ENCODE results near the gene ZNF462. TPM values are rescaled to one million over a fixed set of nuclear protein-coding genes. Genes with fewer than 3 reads are reported as not detected.

ZNF462 gene
- total RNA-seq, 1 experiment from 2014 or later = 164 TPM

DNA sequence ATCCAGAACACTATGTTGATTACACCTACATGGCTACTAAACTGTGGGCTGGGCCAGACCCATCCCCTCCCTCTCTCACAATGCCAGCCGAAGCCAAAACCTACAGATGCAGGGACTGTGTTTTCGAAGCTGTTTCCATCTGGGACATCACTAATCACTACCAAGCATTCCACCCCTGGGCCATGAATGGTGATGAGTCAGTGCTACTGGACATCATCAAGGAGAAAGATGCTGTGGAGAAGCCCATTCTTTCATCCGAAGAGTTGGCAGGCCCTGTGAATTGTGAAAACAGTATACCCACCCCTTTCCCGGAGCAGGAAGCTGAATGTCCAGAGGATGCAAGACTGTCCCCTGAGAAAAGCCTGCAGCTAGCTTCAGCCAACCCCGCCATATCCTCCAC lies 65.0 kb downstream of the ZNF462 start:
- TF ChIP-seq, protein P1, sequence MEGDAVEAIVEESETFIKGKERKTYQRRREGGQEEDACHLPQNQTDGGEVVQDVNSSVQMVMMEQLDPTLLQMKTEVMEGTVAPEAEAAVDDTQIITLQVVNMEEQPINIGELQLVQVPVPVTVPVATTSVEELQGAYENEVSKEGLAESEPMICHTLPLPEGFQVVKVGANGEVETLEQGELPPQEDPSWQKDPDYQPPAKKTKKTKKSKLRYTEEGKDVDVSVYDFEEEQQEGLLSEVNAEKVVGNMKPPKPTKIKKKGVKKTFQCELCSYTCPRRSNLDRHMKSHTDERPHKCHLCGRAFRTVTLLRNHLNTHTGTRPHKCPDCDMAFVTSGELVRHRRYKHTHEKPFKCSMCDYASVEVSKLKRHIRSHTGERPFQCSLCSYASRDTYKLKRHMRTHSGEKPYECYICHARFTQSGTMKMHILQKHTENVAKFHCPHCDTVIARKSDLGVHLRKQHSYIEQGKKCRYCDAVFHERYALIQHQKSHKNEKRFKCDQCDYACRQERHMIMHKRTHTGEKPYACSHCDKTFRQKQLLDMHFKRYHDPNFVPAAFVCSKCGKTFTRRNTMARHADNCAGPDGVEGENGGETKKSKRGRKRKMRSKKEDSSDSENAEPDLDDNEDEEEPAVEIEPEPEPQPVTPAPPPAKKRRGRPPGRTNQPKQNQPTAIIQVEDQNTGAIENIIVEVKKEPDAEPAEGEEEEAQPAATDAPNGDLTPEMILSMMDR (conservative IDR thresholded peaks at IDR 0.05) = no peak
- peaks cover 92 to 100% (median 97%) of the 10 kb centered on the region in 3 experiments for H3K36me3 Mint-ChIP-seq (ENCODE audit: insufficient read depth in 1 of 3, low read depth in 3 of 3)
- Histone ChIP-seq H2BK12ac (ENCODE audit: insufficient read length, low read depth, low read length) (no peak overlapping the region), H3K27ac (ENCODE audit: insufficient read length, low read depth, low read length) (no peak overlapping the region), H4K20me1 (ENCODE audit: control insufficient read depth, insufficient read depth, insufficient read length) (no peaks in the 10 kb centered on the region), H3K23ac (ENCODE audit: insufficient read length, low read depth, low read length) (no peak overlapping the region), H4K8ac (replicated peaks; ENCODE audit: insufficient read length, low read depth, low read length) (no peak overlapping the region), H2BK15ac (ENCODE audit: low read depth, low read length) (no peak overlapping the region), H3K79me2 (ENCODE audit: insufficient read depth, low read length) (peaks cover 3% of the 10 kb centered on the region; the same call in 1 of the 2 replicates), H2AFZ (ENCODE audit: low read length) (no peak overlapping the region), H3K4me2 (ENCODE audit: insufficient read depth, insufficient read length, low read length) (no peak overlapping the region), H3K4ac (ENCODE audit: low read depth, low read length) (no peak overlapping the region), H3K9me3 (ENCODE audit: control insufficient read depth, low read depth, low read length) (no peaks in the 10 kb centered on the region), H2BK120ac (ENCODE audit: low read depth, low read length, poor library complexity, severe bottlenecking) (no peak overlapping the region), H2BK20ac (ENCODE audit: low read depth, low read length, poor library complexity, severe bottlenecking) (no peak overlapping the region), H3K79me1 (ENCODE audit: insufficient read depth, low read depth, low read length, poor library complexity, severe bottlenecking) (peaks cover 3% of the 10 kb centered on the region), H3K4me1 (ENCODE audit: insufficient read depth, low read length) (no peaks in the 10 kb centered on the region), H3T11ph (ENCODE audit: low read length) (no peak overlapping the region), H2BK5ac (ENCODE audit: insufficient read length, low read length) (no peak overlapping the region), H3K9ac (ENCODE audit: extremely low read depth, insufficient read length, low read length) (no peak overlapping the region), H2AK5ac (ENCODE audit: insufficient read length, low read length) (no peak overlapping the region), H3K56ac (ENCODE audit: insufficient read length, low read depth, low read length) (no peak overlapping the region), H4K5ac (ENCODE audit: insufficient read length, low read depth, low read length) (no peak overlapping the region), H3K18ac (ENCODE audit: insufficient read length, low read depth, low read length) (no peak overlapping the region), H3K23me2 (ENCODE audit: insufficient read length, low read depth, low read length, poor library complexity, severe bottlenecking) (no peaks in the 10 kb centered on the region), H3K27me3 (ENCODE audit: insufficient read depth, low read length) (no peaks in the 10 kb centered on the region), H3K14ac (ENCODE audit: insufficient read depth, low read length) (no peak overlapping the region), H4K91ac (ENCODE audit: insufficient read length, low read depth, low read length) (no peak overlapping the region)
- no peaks in the 10 kb centered on the region for H3K9me3 Mint-ChIP-seq
- DNase-seq = no peak
- H3K27ac Mint-ChIP-seq = no peak overlapping the region
- WGBS (ENCODE audit: extremely low coverage, insufficient read length, low lambda C conversion rate) = no CpG with 5 or more reads among the region's 5 CpGs
- no peaks in the 10 kb centered on the region for H3K27me3 Mint-ChIP-seq (ENCODE audit: low read depth)
- no peak overlapping the region for H3K4me3 Mint-ChIP-seq
- H3K4me1 Mint-ChIP-seq = peaks cover 7 to 11% of the 10 kb centered on the region in 2 experiments
